Amniotic epithelial cell (primary cell): ENCODE results near the gene SRSF9.
A peak's percentile ranks its signal among the peaks of the same experiment; 100 is the strongest.

Experiments
- DNase-seq: peaks from one replicate; pipeline ENCODE4 v3.0.0-alpha.2; 2010; ENCODE audit warnings: low read depth

The SRSF9 gene

DNA sequence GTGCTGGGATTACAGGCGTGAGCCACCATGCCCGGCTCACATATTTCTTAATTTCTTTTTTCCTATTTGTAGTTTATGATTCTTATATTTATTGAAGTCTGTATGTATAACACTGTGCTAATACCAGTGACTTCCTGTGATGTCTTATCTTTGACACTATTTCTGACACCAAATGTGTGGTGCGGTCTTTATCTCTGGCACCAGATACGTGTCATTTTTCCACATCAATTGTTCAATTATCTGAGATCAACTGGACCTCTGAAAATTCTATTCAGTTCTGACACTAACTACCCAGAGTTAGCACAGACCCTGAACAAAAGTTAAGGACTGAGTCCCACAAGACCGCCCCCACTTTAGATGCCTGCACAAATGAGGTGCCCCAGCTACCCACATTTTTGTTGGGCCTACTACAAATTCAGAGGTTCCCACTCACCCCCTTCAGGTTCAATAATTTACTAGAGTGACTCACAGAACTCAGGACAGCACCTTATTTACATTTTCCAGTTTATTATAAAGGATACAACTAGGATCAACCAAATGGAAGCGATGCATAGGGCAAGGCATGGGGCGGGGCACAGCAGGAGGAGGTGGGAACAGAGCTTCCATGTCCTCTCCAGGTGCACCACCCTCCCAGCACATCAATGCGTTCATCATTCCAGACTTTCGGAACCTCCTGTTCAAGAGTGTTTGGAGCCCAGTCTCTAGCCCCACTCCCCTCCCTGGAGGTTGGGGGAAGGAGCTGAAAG lies 11.6 kb upstream of the SRSF9 start:
- DNase-seq = no peak

DNA sequence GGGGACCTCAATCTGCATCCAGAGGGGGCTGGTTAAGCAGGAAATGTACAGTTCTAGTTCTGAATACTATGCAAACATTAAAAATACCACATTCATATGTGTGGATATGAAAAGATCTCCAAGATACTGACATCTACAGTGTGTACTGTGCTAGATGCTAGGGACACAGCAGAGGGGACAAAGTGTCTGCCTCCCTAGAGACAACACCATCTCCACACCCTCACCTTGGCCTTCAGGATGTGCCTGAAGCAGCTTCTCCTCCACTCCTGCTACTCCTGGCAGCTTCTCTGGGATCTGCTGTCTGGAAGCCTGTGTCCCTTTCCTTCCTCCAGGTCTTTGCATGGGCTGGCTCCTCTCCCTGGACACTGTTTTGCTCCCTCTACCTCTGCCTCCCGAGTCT lies 10.7 kb upstream of the SRSF9 start:
- no peak for DNase-seq

DNA sequence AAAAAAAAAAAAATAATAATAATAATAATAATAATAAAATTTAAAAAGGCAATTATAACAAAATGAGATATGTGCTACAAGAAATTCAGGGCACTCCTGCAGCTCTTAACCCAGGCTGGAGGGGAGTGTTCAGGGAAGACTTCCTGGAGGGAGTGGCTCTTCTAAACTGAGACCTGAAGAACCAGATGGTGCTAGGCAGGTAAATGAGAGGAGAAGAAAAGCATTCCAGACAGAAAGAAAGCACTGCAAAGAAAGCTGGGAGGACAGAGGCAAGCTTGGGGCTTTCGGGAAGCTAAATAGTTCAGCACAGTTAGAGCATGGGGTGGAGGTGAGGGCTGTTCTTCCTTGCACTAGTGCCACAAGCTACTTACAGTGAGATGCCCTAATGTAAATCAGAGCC lies 9.9 kb upstream of the SRSF9 start:
- no peak for DNase-seq

DNA sequence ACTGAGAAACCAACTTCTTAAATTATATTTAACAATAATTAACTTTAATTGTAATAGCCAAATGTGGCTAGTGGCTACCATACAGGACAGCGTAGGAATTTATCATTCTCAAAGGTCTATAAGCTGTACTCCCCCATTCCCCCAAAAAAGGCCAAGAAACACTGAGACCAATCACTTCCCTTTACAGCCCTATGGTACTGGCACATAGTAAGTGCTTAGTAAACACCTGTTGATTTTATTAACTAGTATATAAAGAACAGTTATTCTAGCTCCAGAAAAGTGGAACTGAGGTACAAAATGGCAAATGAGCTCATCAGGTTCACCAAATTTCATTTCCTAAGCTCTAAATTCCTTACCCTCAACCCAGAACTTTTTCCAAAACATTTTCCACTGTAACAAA lies 6.1 kb upstream of the SRSF9 start:
- DNase-seq = no peak

DNA sequence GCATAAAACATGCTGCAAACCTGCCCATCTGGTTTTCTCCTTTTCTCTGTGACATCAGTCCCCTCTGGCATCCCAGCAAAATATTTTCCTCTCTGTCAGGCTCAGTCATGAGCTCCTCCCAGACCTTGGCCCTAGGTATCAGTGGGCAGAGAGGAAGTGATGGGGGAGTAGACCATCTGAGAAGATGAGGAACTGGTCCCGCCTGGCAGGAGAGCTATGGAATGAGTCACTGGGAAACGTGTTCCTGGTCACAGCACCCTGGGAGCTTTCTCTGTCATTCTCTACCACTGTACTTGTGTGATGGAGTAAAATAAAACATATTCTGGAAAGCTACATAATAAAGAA lies 5.0 kb upstream of the SRSF9 start:
- peak; percentile 72 for DNase-seq

DNA sequence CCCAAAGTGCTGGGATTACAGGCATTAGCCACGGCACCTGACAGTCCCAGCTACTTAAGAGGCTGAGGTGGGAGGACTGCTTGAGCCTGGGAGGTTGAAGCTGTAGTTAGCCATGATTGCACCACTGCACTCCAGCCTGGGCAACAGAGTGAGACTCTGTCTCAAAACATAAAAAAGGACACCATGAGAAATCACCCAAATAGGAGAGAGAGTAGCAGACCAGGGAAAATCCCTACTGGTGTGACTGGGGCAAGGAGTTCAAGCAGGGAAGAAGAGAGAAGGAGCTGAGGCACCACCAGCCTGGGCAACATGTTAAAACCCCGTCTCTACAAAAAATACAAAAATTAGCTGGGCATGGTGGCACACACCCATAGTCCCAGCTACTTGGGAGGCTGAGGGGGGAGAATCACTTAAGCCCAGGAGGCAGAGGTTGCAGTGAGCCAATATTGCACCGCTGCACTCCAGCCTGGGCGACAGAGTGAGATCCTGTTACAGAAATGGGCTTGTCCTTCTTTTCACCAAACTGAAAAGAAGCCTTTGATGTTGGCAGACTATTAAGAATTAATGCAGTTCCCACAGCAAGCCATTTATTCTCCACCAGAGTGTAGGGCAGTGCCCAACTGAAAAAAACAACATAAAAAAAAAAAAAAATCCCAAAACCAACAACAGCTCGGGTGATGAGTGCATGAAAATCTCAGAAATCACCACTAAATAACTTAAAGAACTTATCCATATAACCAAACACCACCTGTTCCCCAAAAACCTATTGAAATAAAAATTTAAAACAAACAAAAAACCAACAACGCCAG lies 4.5 kb upstream of the SRSF9 start:
- no peak for DNase-seq

DNA sequence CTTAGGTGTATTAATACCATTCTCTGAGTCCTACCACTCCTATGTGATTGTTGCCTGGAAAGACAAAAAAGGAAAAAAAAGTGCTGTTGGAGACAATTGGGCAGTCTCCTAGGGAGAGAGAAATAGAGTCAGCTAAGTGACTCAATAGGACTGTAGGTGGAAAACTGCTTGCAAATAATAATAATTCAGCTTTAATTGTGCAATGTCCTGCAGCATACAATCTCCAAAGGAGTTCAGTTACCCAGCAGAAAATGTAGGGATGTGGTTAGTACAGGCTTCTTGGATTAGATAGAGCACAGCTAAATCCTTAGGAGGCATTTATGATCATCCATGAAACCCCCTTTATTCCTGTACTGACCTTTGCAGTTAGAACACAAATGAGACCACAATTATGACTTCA lies 3.0 kb upstream of the SRSF9 start:
- DNase-seq = peak; percentile 76

DNA sequence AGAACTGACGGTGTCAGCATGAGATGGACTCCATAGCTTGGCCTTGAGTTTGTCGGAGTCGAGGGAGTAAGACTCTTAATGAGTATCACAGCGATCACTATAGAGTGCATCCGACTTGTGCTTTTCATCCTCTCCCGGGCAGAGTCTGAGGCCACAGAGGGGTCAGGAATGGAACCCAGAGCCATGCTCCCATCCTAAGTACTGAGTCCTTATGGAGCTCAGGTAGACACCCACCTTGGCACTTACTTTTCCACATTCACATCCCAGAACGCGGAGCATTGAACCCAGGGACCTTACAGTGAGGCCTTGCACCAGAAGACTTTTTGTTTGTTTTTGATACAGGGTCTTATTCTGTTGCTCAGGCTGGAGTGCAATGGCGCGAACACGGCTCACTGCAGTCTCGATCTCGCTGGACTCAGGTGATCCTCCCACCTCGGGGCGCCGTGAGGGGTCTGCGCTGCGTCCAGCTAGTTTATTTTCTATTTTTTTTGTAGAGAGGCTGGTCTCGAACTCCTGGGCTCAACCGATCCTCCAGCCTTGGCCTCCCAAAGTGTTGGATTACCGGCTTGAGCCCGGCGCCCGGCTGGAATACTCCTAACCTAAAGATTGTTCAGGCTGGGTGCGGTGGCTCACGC lies 719 bp upstream of the SRSF9 start:
- peak; percentile 25 for DNase-seq

DNA sequence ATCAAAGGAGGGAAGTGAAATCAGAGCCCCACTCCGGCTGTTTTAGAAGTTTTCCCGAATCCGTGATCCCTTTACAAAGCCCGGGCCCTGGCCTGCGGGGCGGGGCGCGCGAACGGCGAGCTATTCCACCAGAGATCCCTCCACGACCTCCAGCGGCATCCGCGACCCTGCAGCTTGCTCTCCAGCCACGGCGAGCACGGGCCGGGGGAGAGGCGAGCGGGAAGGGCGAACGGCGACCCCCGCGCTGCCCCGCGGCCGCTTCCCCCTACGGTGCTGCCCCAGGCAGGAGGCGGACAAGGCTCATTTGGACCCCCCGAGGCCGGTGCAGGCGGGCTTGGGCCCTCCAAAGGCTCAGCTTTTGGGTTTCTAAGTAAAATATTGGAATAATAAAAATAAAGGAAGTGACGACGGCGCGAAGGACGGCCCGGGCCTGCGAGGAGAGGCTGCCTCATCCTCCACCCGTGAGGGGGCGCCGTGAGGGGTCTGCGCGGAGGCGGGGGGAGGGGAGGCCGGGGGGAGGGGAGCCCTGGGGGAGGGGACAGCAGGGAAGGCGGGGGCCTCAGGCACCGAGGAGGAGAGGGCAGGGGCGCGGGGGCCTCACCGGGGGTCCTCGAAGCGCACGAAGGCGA lies 613 bp downstream of the SRSF9 start:
- DNase-seq = peak; percentile 11

DNA sequence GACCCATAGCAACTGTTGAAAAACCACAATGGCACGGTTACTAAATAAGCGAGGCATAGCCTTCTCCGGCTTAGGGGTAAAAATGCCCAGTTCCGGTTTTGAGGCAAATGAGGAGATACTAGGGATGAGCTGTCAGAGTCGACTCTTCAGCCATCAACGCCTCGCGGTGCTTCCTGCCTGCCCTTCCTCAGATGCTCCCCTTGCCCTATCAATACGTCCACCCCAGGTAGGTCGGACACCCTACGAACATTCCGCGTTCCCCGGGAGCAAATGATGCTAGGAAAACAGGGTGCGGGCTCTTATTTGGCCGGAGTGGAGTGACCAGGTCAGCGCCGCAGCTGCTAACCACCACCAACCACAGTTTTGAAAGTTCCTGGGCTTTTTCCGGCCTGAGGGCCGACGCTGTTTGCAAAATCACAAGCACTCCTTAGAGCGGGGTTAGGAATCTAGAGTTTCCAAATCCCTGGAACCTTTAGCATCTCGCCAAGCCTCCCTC lies 1.2 kb downstream of the SRSF9 start:
- peak; percentile 65 for DNase-seq

DNA sequence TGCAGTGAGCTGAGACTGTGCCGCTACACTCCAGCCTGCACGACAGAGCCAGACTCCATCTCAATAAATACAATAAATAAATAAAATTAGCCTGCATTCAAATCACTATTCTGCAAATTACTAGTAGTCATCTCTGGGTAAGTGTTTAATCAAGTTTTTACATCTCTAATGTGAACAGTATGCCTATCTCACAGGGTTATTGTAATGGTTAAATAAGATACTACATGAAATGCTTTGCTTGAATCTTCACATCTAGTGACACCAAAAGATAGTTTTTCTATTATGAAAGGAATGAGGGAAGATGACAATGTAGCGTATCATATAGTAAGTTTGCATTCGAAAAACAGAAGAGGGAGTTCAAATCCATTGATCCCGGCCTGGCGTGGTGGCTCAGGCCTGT lies 2.1 kb downstream of the SRSF9 start:
- no peak for DNase-seq

DNA sequence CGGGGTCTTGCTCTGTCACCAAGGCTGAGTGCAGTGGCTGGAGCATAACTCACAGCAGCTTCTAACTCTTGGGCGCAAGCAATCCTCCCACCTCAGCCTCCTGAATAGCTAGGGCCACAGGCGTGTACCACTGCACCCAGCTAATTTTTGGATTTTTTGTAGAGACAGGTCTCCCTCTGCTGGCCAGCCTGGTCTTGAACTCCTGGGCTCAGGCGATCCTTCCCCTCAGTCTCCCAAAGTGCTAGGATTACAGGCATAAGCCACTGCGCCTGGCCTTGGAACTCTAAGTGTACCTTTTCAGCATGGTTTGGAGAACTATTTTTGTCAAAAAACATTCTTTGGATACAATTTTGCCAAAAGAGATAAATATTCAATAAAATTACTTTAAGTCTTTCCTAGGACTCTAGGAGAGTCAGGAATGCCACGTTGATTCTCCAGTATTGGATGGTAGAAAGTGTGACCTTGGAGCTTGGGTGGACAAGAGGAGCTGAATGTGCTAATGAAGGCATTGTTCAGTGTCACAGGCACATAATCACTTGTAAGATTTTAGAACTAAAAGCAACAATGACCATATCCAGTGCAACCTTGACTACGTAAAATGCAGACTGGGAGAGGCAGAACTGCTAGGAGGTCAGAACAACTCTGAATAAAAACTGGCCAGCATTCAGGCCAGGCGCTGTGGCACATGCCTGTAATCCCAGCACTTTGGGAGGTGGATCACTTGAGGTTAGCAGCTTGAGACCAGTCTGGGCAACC lies 2.8 kb downstream of the SRSF9 start:
- peak; percentile 24 for DNase-seq

DNA sequence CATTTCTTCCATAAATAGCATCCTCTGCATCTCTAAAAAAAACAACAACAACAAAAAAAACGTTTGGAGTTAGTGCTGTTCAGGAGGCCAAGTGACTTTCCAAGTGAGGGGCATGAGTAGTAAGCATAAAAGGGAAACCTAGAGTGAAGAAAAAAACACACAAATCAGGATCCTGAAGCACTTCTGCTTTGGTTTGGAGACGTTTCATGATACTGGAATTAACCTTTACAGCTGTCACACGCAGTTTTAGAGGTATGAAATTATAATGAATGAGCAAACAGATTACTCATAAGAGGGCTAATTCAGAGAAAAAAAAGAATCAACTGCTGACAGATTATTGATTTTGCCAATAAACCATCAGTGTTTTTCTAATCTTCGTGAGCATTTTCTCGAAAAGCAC lies 3.8 kb downstream of the SRSF9 start:
- no peak for DNase-seq

DNA sequence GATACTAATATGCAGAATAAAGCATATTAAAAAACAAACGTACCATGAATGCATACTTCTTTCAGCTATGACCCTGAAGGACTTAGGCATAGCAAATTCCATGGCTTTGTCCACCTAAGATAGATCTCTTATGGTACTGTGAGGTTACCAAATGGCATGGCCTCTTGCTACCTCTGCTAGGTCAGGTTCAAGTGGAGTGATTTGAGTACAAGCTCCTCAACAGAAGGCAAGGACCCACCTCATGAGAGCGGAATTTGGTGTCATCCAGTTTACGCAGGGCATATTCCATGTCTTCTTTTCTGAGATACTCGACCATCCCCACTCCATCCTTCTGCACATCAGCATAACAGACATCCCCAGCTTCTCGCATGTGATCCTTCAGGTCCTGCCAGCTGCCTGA lies 5.8 kb downstream of the SRSF9 start:
- no peak for DNase-seq

DNA sequence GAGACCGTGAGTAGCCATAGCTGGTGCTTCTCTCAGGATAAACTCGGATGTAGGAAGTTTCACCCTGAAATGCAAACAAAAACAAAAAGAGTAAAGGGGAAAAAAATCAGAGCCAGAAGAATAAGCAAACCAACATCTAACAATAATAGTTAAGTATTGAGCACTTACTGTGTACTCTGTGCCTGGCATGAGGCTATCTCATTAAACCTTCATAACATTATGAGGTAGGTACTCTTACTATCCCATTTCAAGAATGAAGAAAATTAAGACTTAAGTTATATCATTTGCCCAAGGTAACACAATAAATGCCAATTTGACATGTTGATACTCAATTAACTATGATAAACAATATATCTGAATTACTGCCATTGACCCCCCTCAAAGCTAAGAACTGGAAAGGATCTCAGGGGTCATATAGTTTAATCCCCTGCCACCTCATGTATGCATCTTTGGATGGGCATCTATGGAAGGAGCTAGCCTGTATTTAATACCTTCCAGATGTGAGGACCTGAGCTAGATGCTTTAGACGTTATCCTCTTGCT lies 7.4 kb downstream of the SRSF9 start:
- no peak for DNase-seq

DNA sequence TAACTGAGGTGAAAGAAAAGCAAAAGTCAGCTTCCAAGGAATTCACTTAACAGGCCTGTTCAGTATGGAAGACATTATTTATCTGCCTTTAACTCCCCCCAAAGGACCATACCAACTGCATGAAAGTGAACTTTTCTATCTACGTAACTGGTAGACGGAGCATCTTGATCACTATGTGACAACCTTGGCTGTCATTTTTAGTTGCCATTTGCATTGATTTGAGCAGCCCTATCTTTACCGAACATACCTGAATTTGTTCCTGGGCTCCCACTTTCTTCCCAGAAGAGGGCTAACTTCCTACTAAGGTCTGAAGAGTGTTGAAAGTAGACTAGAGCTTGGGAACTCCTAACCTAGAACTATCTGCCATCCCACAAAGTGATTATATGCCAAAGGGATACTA lies 9.4 kb downstream of the SRSF9 start:
- no peak for DNase-seq

DNA sequence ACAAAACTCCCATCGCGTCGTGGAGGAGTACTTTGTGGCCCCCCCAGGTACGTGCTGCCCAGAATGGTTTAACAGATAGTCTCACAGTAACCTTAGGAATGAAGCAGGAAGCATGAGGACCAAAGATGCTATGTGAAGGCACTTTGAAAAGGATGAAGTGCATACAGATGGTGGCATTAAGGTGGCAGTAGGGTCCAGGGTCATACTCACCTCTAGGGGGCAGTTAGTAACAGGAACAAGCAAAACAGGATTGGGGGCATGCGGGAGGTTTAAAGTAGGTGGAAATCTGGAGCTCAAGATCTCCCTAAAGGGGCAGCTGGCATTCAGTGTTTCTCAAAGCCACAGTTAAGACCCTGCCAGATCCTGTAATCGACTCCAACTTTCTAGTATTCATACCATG lies 12.4 kb downstream of the SRSF9 start:
- no peak for DNase-seq

DNA sequence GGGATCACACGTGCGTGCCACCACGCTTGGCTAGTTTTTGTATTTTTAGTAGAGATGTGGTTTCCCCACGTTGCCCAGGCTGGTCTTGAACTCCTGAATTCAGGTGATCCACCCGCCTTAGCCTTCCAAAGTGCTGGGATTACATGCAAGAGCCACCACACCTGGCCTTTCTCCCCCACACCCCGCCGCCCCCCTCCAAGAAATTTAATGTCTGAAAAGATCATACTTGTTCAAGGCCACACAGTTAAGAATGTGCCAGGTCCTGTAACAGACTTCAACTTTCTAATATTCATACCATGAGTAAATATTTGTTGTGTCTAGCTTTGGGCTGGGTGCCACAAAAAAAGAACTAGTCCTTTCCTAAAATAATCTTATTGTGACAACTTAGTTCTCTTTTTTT lies 14.2 kb downstream of the SRSF9 start:
- no peak for DNase-seq

DNA sequence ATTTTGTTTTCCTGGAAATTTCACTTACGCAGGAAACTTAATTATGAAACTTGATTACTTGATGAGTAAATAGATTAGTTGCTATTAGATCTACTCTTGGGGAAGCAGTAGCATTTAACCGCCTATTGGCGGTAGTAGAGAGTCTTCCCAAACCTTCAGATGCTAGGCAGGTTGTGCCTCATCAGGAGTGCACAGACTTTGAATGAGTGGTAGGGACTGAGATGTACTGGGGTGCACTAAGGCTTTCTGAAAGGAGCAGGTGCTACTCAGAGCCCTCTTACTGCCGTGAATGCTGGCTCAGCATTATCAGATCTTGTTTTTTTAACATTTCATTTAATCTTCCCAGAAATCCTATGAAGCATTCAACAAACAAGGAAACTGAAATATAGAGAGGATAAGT lies 15.6 kb downstream of the SRSF9 start:
- DNase-seq = peak; percentile 30

DNA sequence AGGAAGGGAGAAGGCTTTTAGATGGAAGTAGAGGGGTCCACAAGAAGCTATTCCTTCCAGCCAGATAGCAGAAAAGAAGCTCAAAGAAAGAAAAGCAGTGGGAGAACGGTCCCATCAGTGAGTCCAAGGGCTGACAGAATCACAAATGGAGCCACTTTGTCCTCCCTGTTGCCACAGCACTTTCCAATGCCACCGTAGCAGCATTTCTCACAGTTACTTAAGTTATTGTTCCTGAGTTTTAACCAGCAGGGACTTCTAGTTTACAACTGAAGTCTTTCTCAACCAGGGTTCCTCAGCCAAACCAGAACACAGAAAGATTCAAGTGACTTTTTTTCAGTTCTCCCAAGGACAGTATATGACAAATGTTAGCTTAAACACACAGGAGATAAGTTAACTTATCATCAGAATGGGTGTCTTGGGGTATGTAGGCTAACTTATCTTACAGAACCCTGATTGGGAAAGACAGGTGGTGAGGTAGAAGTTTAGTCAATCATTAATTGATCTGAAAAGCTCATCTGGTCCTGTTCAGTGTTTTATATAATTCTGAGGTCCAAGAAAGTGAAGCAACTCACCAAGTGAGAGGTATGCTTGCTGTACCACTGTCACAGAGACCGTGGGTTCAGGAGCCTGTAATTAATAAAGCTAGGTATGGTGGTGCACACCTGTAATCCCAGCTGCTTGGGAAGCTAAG lies 16.3 kb downstream of the SRSF9 start:
- no peak for DNase-seq

DNA sequence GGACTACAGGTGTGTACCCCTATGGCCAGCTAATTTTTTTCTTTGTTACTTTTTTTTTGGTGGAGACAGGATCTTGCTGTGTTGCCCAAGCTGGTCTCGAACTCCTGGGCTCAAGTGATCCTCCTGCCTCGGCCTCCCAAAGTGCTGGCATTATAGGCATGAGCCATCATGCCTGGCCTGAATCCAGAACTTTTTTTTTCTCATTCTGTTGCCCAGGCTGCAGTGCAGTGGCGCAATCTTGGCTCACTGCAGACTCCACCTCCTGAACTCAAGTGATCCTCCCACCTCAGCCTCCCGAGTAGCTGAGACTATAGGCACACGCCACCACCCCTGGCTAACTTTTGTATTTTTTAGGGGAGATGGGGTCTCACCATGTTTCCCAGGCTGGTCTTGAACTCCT lies 17.0 kb downstream of the SRSF9 start:
- DNase-seq = peak; percentile 50
